ENCODE data around the gene VPS13D. TPM values are rescaled to one million over a fixed set of nuclear protein-coding genes. Genes with fewer than 3 reads are reported as not detected.

VPS13D gene
- total RNA-seq, 1 experiment from 2014 or later, result 20.2 TPM

DNA sequence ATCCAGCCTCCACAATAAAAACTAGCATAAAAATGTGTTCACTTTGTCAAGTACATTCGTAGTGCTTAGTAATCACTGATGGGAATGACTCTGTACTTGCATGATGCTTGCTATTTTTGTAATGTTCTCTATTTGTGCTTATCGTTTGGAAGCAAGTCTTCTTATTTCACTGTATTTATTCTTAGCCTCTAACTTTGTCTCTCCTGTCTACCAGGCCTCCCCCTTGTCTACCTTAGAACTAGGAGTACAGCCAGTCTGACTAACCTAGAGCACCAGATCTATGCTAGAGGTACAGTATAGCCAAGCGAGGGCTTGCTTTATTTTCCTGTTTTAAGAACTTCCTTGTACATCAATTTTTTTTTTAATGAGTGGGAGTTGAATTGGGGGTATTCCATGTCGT lies 108.2 kb downstream of the VPS13D start:
- H2AK5ac ChIP-seq (ENCODE audit: insufficient read length, low read length), result no peak overlapping the region
- H3K9ac ChIP-seq (ENCODE audit: extremely low read depth, insufficient read length, low read length), result no peak overlapping the region

More for the DNA sequence above, 108.2 kb downstream of the VPS13D start:
- Histone ChIP-seq H3K4ac (ENCODE audit: low read depth, low read length) (no peak overlapping the region), H2AFZ (ENCODE audit: low read length) (no peak overlapping the region), H4K91ac (ENCODE audit: insufficient read length, low read depth, low read length) (no peak overlapping the region), H3K4me2 (ENCODE audit: insufficient read depth, insufficient read length, low read length) (no peak overlapping the region), H3K27ac (ENCODE audit: insufficient read length, low read depth, low read length) (no peak overlapping the region), H3K56ac (ENCODE audit: insufficient read length, low read depth, low read length) (no peak overlapping the region), H3K4me1 (ENCODE audit: insufficient read depth, low read length) (peaks cover 3% of the 10 kb centered on the region; the same call in 1 of the 2 replicates), H3K18ac (ENCODE audit: insufficient read length, low read depth, low read length) (no peak overlapping the region), H3K14ac (ENCODE audit: insufficient read depth, low read length) (no peak overlapping the region), H3T11ph (ENCODE audit: low read length) (no peak overlapping the region), H3K23me2 (ENCODE audit: insufficient read length, low read depth, low read length, poor library complexity, severe bottlenecking) (no peaks in the 10 kb centered on the region), H2BK15ac (ENCODE audit: low read depth, low read length) (no peak overlapping the region), H2BK20ac (ENCODE audit: low read depth, low read length, poor library complexity, severe bottlenecking) (no peak overlapping the region), H3K79me1 (ENCODE audit: insufficient read depth, low read depth, low read length, poor library complexity, severe bottlenecking) (no peaks in the 10 kb centered on the region), H3K27me3 (ENCODE audit: insufficient read depth, low read length) (no peaks in the 10 kb centered on the region), H4K8ac (replicated peaks; ENCODE audit: insufficient read length, low read depth, low read length) (no peak overlapping the region), H2BK12ac (ENCODE audit: insufficient read length, low read depth, low read length) (no peak overlapping the region), H3K9me3 (ENCODE audit: control insufficient read depth, low read depth, low read length) (no peaks in the 10 kb centered on the region), H3K23ac (ENCODE audit: insufficient read length, low read depth, low read length) (no peak overlapping the region), H3K79me2 (ENCODE audit: insufficient read depth, low read length) (no peaks in the 10 kb centered on the region), H4K20me1 (ENCODE audit: control insufficient read depth, insufficient read depth, insufficient read length) (no peaks in the 10 kb centered on the region), H2BK120ac (ENCODE audit: low read depth, low read length, poor library complexity, severe bottlenecking) (no peak overlapping the region), H4K5ac (ENCODE audit: insufficient read length, low read depth, low read length) (no peak overlapping the region), H2BK5ac (ENCODE audit: insufficient read length, low read length) (no peak overlapping the region)
- H3K4me1 Mint-ChIP-seq, result peaks cover 17 to 32% of the 10 kb centered on the region in 2 experiments
- H3K27me3 Mint-ChIP-seq (ENCODE audit: low read depth), result no peaks in the 10 kb centered on the region
- WGBS (ENCODE audit: extremely low coverage, insufficient read length, low lambda C conversion rate), result no CpG with 5 or more reads among the region's 4 CpGs
- DNase-seq, result no peak
- TF ChIP-seq, protein P1, sequence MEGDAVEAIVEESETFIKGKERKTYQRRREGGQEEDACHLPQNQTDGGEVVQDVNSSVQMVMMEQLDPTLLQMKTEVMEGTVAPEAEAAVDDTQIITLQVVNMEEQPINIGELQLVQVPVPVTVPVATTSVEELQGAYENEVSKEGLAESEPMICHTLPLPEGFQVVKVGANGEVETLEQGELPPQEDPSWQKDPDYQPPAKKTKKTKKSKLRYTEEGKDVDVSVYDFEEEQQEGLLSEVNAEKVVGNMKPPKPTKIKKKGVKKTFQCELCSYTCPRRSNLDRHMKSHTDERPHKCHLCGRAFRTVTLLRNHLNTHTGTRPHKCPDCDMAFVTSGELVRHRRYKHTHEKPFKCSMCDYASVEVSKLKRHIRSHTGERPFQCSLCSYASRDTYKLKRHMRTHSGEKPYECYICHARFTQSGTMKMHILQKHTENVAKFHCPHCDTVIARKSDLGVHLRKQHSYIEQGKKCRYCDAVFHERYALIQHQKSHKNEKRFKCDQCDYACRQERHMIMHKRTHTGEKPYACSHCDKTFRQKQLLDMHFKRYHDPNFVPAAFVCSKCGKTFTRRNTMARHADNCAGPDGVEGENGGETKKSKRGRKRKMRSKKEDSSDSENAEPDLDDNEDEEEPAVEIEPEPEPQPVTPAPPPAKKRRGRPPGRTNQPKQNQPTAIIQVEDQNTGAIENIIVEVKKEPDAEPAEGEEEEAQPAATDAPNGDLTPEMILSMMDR (conservative IDR thresholded peaks at IDR 0.05), result no peak
- H3K4me3 Mint-ChIP-seq, result no peak overlapping the region
- no peaks in the 10 kb centered on the region for H3K9me3 Mint-ChIP-seq
- H3K36me3 Mint-ChIP-seq (ENCODE audit: insufficient read depth in 1 of 3, low read depth in 3 of 3), result peaks cover 4 to 30% (median 17%) of the 10 kb centered on the region in 3 experiments; a peak in 6 of 7 replicates
- H3K27ac Mint-ChIP-seq, result no peak overlapping the region

All from H9 (cell line).